ENCODE measurements around the gene ZNF138. TPM values are rescaled to one million over a fixed set of nuclear protein-coding genes. Genes with fewer than 3 reads are reported as not detected.
"Not testable (repeated sequence)": the region's sequence is repeated elsewhere in the genome, so short reads cannot be mapped to it uniquely, and the experiment has no call there.

The ZNF138 gene
- total RNA-seq, 2 experiments from 2014 or later = 5.6 to 7.3 TPM

DNA sequence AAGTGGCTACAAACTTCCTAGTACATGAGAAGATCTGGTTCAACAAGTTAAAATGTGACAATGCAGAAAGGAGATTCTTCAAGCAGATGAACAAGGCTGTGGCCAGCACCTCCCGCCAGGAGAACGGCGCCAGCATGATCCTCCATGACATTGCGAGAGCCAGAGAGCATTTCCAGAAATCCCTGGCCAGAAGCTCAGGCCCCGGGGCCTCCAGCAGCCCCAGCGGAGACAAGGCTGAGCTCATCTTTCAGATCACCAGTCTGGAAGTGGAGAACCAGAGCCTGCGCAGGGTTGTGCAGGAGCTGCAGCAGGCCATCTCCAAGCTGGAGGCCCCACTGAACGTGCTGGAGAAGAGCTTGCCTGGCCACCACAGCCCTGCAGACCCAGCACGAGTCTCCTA, 68.8 kb downstream of the ZNF138 start:
- Histone ChIP-seq H3K36me3 (ENCODE audit: insufficient read depth, low read length) (no peaks in the 10 kb centered on the region), H3K4me1 (ENCODE audit: insufficient read depth, low read length) (no peaks in the 10 kb centered on the region), H3K27me3 (ENCODE audit: control insufficient read depth in 1 of 2, insufficient read depth in 2 of 2, low read length in 2 of 2) (no peaks in the 10 kb centered on the region), H3K9me3 (ENCODE audit: control insufficient read depth in 1 of 2, insufficient read depth in 1 of 2, low read length in 2 of 2) (peaks cover 0 to 20% of the 10 kb centered on the region in 2 experiments), H3K27ac (ENCODE audit: low read depth in 1 of 2, low read length in 2 of 2) (no peak overlapping the region), H3K4me3 (ENCODE audit: low read length) (no peak overlapping the region)
- H3K36me3 Mint-ChIP-seq (ENCODE audit: low read depth) = no peaks in the 10 kb centered on the region
- POLR2A ChIA-PET = no interaction called here
- H3K4me3 Mint-ChIP-seq = no peak overlapping the region
- CTCF ChIA-PET = no interaction called here
- ATAC-seq (ENCODE audit: poor library complexity) = no peak
- DNase-seq = no peak
- no peak for TF ChIP-seq CTCF (IDR thresholded peaks at IDR 0.05)
- intact Hi-C loops (cut with DNase I, micrococcal nuclease) = no loop called here
- no peaks in the 10 kb centered on the region for H3K27me3 Mint-ChIP-seq
- H3K9me3 Mint-ChIP-seq = no peaks in the 10 kb centered on the region
- no peak overlapping the region for H3K27ac Mint-ChIP-seq
- no peaks in the 10 kb centered on the region for H3K4me1 Mint-ChIP-seq (ENCODE audit: low read depth)

DNA sequence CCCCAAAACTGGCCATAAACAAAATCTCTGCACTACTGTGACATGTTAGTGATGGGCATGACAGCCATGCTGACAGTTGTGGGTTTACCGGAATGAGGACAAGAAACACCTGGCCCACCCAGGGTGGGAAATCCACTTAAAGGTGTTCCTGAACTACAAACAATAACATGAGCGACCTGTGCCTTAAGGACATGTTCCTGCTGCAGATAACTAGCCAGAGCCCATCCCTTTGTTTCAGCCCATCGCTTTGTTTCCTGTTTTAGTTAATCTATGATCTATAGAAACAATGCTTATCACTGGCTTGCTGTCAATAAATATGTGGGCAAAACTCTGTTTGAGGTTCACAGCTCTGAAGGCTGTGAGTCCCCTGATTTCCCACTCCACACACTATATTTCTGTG, 69.3 kb downstream of the ZNF138 start:
- H3K4me3 Mint-ChIP-seq; H3K36me3 Mint-ChIP-seq (ENCODE audit: low read depth); H3K27me3 ChIP-seq (ENCODE audit: control insufficient read depth in 1 of 2, insufficient read depth in 2 of 2, low read length in 2 of 2); POLR2A ChIA-PET; H3K36me3 ChIP-seq (ENCODE audit: insufficient read depth, low read length); H3K9me3 Mint-ChIP-seq; H3K27me3 Mint-ChIP-seq; ATAC-seq (ENCODE audit: poor library complexity); DNase-seq; H3K4me1 ChIP-seq (ENCODE audit: insufficient read depth, low read length); H3K4me1 Mint-ChIP-seq (ENCODE audit: low read depth); H3K4me3 ChIP-seq (ENCODE audit: low read length); intact Hi-C loops (cut with DNase I, micrococcal nuclease); CTCF ChIA-PET; H3K27ac Mint-ChIP-seq; H3K27ac ChIP-seq (ENCODE audit: low read depth in 1 of 2, low read length in 2 of 2): not testable (repeated sequence)
- peaks cover 0 to 25% of the 10 kb centered on the region in 2 experiments for H3K9me3 ChIP-seq (ENCODE audit: control insufficient read depth in 1 of 2, insufficient read depth in 1 of 2, low read length in 2 of 2)

GRCh38 chr7:64863969-64864368, 69.7 kb downstream of the ZNF138 start:
- H3K27ac Mint-ChIP-seq = no peak overlapping the region
- peaks cover 0 to 27% of the 10 kb centered on the region in 2 experiments for H3K9me3 ChIP-seq (ENCODE audit: control insufficient read depth in 1 of 2, insufficient read depth in 1 of 2, low read length in 2 of 2)
- no peak overlapping the region for H3K4me3 Mint-ChIP-seq
- no peaks in the 10 kb centered on the region for H3K4me1 Mint-ChIP-seq (ENCODE audit: low read depth)
- H3K27me3 Mint-ChIP-seq = no peaks in the 10 kb centered on the region
- H3K36me3 ChIP-seq (ENCODE audit: insufficient read depth, low read length) = no peaks in the 10 kb centered on the region
- intact Hi-C loops (cut with DNase I, micrococcal nuclease) = no loop called here
- H3K4me1 ChIP-seq (ENCODE audit: insufficient read depth, low read length) = no peaks in the 10 kb centered on the region
- TF ChIP-seq CTCF (IDR thresholded peaks at IDR 0.05) = no peak
- ATAC-seq (ENCODE audit: poor library complexity) = no peak
- CTCF ChIA-PET = no interaction called here
- POLR2A ChIA-PET = no interaction called here
- no peaks in the 10 kb centered on the region for H3K36me3 Mint-ChIP-seq (ENCODE audit: low read depth)
- H3K27ac ChIP-seq (ENCODE audit: low read depth in 1 of 2, low read length in 2 of 2) = no peak overlapping the region
- no peaks in the 10 kb centered on the region for H3K9me3 Mint-ChIP-seq
- no peak for DNase-seq
- H3K4me3 ChIP-seq (ENCODE audit: low read length) = no peak overlapping the region
- H3K27me3 ChIP-seq (ENCODE audit: control insufficient read depth in 1 of 2, insufficient read depth in 2 of 2, low read length in 2 of 2) = no peaks in the 10 kb centered on the region

- Histone ChIP-seq H3K4me1 (ENCODE audit: insufficient read depth, low read length) (no peaks in the 10 kb centered on the region), H3K27ac (ENCODE audit: low read depth in 1 of 2, low read length in 2 of 2) (no peak overlapping the region), H3K36me3 (ENCODE audit: insufficient read depth, low read length) (no peaks in the 10 kb centered on the region), H3K4me3 (ENCODE audit: low read length) (no peak overlapping the region), H3K27me3 (ENCODE audit: control insufficient read depth in 1 of 2, insufficient read depth in 2 of 2, low read length in 2 of 2) (no peaks in the 10 kb centered on the region), H3K9me3 (ENCODE audit: control insufficient read depth in 1 of 2, insufficient read depth in 1 of 2, low read length in 2 of 2) (peaks cover 0 to 42% of the 10 kb centered on the region in 2 experiments)
- DNase-seq (no peak), ATAC-seq (ENCODE audit: poor library complexity) (no peak)
- no peaks in the 10 kb centered on the region for H3K36me3 Mint-ChIP-seq (ENCODE audit: low read depth)
- H3K27ac Mint-ChIP-seq = no peak overlapping the region
- no peaks in the 10 kb centered on the region for H3K9me3 Mint-ChIP-seq
- no peak overlapping the region for H3K4me3 Mint-ChIP-seq
- no peak for TF ChIP-seq CTCF (IDR thresholded peaks at IDR 0.05)
- no peaks in the 10 kb centered on the region for H3K4me1 Mint-ChIP-seq (ENCODE audit: low read depth)
- POLR2A ChIA-PET = no interaction called here
- intact Hi-C loops (cut with DNase I, micrococcal nuclease) = no loop called here
- CTCF ChIA-PET = no interaction called here
- no peaks in the 10 kb centered on the region for H3K27me3 Mint-ChIP-seq
Measured at GRCh38 chr7:64867863-64868440, 73.7 kb downstream of the ZNF138 start.

Data from CD4-positive, alpha-beta T cell (primary cell).